GM10248 (cell line): ENCODE measurements around the gene HACD2.

Experiments
- CTCF ChIA-PET: fragments of 300-600 bp; sonication (Branson Sonifier 250); formaldehyde crosslinking; extraction: SDS; loops from one replicate; lab custom pipeline; 2021; ENCODE audit warnings: antibody characterized with exemption; lab: Yijun Ruan, JAX
- POLR2A ChIA-PET: fragments of 350-650 bp; sonication (Branson Sonifier 250); formaldehyde crosslinking; extraction: SDS; loops from one replicate; lab custom pipeline; 2020; ENCODE audit warnings: antibody characterized with exemption; lab: Yijun Ruan, JAX
- DNase-seq: peaks from one replicate; pipeline ENCODE4 v3.0.0; 2012; ENCODE audit errors: extremely low spot score
- CTCF ChIP-seq: IDR thresholded peaks from 2 replicates; pipeline ENCODE4 v1.5.1; 2012; ENCODE audit warnings: mild to moderate bottlenecking, low read depth; ENCODE audit errors: extremely low read depth, missing control alignments, control extremely low read depth

HACD2 gene

GRCh38 chr3:123586968-123587367 lies 2.1 kb upstream of the HACD2 start:
- no peak for TF ChIP-seq CTCF
- DNase-seq = no peak
- ChIA-PET POLR2A (no interaction called here), CTCF (interaction anchor here (0.9 to 1.6 kb wide), 4 partner anchors 10 to 258 kb away, joined by 3 to 4 read pairs (median 4); no protein-coding TSS in a partner anchor)

DNA sequence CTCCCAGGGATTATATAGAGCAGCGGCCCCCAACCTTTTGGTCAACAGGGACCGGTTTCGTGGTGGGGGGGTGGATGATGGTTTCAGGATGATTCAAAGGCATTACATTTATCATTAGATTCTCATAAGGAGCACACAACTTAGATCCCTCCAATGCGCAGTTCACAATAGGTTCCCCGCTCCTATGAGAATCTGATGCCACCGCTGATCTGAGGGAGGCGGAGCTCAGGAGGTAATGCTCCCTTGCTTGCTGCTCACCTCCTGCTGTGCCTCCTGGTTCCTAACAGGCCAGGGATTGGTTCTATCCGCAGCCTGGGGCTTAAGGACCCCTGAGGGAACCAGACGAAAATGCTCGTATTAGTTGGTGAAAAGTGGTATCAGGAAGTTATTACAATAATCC lies 1.3 kb upstream of the HACD2 start:
- ChIA-PET POLR2A (no interaction called here), CTCF (interaction anchor here (0.6 to 1.6 kb wide), 4 partner anchors 15 to 257 kb away, joined by 3 to 4 read pairs (median 3); no protein-coding TSS in a partner anchor)
- DNase-seq = no peak
- no peak for TF ChIP-seq CTCF

DNA sequence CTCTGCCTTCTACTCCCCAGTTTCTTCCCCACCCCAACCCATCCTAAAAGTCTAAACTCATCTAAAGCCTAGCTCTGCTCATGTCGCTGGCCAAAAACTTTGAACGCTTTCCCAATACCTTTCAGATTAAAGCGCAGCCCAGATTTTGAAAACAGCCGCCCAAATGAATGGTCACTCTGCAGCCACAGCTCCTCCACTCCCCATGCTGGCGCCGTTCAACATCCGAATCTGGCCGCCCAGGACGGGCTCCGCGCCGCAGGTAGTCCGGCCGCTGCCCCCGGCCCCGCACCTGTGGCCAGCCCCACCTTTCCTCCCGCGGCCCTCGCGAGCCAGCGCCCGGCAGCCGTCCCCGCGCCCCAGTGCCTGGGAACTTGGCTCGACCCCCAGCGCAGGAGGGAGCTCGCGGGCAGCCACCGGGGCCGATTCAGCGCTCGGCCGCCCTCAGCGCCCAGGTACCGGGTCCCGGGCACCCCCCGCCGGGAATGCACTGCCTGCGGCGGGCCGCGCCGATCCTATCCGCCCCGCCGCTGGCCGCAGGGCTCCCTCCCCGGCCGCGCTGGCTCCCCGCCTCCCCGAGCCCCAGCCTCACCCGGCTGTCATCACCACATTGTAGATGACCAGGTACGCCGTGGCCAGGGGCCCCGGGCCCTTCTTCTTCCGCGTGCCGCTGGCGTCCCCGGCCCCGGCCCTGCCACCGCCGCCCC lies 417 bp downstream of the HACD2 start:
- DNase-seq = peak; percentile 47
- TF ChIP-seq CTCF = no peak
- CTCF ChIA-PET = interaction anchor here (0.6 to 2.2 kb wide), 6 partner anchors 9 to 68 kb away, joined by 3 to 7 read pairs (median 5); no protein-coding TSS in a partner anchor
- POLR2A ChIA-PET = no interaction called here

DNA sequence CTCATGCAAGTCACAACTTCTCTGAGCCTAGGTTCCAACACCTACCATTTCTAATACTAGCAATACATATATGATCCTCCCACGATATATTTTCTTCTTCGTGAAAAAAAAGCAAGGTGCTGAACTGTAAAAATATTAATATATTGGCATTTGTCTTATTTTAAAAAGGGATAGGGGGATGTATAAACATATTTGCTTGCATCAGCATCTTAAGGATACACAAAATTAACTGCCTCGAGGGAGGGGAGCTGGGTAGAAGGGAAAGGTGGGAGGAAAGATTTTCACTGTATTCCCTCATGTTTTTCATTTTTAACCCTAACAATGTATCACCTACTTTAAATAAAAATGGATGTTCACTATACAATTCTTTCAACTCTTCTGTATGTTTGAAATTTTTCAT lies 1.3 kb downstream of the HACD2 start:
- no peak for TF ChIP-seq CTCF
- ChIA-PET POLR2A (no interaction called here), CTCF (interaction anchor here (1.3 to 2.2 kb wide), 4 partner anchors 8 to 24 kb away, joined by 3 to 7 read pairs (median 6); no protein-coding TSS in a partner anchor)
- DNase-seq = no peak

- DNase-seq = no peak
- ChIA-PET CTCF (interaction anchor here (1.2 to 2.9 kb wide), 3 partner anchors 20 to 70 kb away, joined by 3 to 9 read pairs (median 4); no protein-coding TSS in a partner anchor), POLR2A (no interaction called here)
- TF ChIP-seq CTCF = no peak
Measured at GRCh38 chr3:123582315-123582714, 2.5 kb downstream of the HACD2 start.

- ChIA-PET CTCF (interaction anchor here (1.1 to 3.7 kb wide), 6 partner anchors 8 to 270 kb away, joined by 3 to 32 read pairs (median 6); partner anchors contain the start of gene HACD2), POLR2A (no interaction called here)
- no peak for TF ChIP-seq CTCF
- DNase-seq = peak; percentile 32
Measured at GRCh38 chr3:123576122-123576521, 8.7 kb downstream of the HACD2 start.
